Activated CD8-positive, alpha-beta memory T cell treated with anti-CD3 and anti-CD28 coated beads for 48 hours (primary cell): Measurements from ENCODE around the gene BASP1.
"Not testable (repeated sequence)": the region's sequence is repeated elsewhere in the genome, so short reads cannot be mapped to it uniquely, and the experiment has no call there.

Experiments
- DNase-seq, 3 experiments: peaks; one replicate each; pipeline ENCODE4 v3.0.0-alpha.2; 2020; ENCODE audit warnings: low read depth in 2 of 3, low spot score in 2 of 3

Gene BASP1

GRCh38 chr5:17252543-17252942 is 35.1 kb downstream of the BASP1 start:
- no peak for DNase-seq

DNA sequence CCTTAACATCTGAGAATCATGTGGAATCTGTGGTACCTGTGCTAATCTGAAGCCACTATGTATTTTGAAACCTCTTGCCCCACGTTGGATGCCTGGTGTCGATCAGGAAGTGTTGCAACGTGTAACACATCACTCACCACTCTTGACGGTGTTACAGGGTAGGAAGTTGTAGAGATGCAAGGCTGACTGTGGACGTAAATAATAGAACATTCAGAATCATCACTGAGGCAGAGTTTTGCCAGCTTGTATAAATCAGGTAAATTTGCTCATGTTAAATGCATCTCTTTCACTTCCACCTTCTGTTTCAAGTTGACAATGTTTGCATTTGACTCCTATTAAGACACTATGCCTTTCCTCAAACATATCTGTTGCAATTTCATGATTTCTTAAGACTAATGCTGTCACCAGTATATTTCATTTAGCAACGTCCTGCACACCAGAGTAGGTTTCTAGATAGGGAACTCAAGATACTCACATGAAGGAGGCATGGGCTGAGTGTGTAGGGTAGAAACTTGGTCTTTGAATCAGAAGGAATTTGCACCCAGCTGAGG is 38.1 kb downstream of the BASP1 start:
- DNase-seq: no peak

GRCh38 chr5:17256171-17256570 is 38.7 kb downstream of the BASP1 start:
- no peak for DNase-seq

DNA sequence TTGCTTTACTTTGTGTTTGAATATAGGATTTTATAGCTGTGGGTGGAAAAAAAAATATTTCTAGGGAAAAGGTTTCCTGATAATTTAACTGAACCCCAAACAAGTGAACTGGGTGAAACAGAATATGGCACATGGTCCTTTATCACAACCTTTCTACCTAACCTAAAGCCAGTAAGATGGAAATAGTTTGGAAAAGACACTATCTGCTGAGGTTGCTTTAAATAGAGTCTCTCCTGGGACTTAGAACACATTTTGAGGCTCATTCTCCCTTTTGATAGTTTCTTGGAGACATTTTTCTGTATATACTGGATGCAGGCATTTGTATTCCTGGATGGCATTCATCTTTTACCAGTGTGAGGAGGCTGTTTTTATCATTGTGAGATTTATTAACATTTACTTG is 39.4 kb downstream of the BASP1 start:
- DNase-seq: no peak

GRCh38 chr5:17257705-17258273 is 40.4 kb downstream of the BASP1 start:
- no peak for DNase-seq

DNA sequence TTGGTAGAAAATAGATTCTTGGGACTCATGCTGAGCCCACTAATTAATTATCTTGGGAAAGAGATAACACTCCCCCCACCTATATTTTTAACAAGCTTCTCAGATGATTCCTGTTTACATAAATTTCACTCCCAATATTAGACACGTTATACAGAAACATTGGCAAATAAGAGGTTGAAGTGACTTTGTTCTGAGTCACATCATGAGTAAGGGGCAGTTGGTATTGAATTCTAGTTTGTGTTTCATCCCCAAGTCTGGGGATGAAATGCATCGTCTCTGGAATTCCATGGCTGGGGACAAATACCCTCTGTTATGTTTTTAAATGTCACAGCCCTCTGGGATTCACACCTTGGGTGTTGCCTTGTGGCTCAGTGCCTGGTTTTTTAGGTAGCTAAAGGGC is 41.0 kb downstream of the BASP1 start:
- no peak for DNase-seq

- not testable (repeated sequence) for DNase-seq
Measured at GRCh38 chr5:17259012-17259411, 41.6 kb downstream of the BASP1 start.

DNA sequence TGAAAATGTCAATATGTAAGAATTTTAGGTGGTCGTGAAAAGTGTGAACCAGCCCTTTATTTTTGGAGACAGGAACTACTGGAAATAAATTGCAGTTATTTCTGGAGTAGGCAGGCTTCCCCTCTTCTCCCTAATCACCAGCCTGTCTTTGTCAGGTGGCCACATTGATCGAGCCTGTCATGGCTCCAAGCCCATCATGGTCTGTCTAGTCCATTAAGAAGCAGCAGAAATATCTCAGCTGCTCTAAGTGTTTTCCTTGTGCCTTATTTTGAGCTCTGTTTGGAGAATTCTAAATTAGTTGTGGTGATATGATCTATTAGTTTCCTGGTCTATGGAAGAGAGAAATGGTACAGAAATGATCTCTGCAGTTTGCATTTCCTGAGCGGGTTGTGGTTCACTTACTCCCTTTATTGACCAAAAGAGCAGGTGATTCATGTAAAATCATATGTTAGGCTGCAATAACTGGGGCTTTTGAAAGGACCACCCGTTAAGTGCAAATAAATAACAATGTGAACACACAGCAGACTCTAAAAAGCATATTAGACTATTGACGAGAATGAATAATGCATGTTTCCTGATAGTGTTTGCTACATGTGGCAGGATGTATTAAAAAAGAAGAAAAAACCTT is 42.3 kb downstream of the BASP1 start:
- DNase-seq: no peak

GRCh38 chr5:17260549-17260948 is 43.1 kb downstream of the BASP1 start:
- no peak for DNase-seq

- no peak for DNase-seq
Measured at GRCh38 chr5:17261075-17261474, 43.6 kb downstream of the BASP1 start.

GRCh38 chr5:17265041-17265440 is 47.6 kb downstream of the BASP1 start:
- no peak for DNase-seq

DNA sequence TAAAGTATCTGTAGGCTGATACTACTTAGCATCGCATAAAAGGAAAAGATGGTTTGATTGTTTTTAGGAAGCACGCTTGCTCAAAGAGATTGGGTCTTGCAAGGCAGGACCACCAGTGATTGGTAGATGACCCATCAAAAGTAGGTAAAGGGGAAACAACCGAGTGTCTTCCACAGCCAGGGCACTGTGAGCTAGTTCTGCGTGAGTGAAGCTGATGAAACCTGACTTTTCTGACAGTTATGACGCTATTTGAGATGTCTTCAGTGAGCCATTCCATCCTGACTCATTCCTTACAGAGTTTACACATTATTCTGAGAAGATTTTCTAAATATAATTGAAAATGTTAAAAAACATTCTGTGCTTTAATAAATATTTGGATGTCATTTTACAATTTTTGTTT is 49.7 kb downstream of the BASP1 start:
- DNase-seq: no peak

DNA sequence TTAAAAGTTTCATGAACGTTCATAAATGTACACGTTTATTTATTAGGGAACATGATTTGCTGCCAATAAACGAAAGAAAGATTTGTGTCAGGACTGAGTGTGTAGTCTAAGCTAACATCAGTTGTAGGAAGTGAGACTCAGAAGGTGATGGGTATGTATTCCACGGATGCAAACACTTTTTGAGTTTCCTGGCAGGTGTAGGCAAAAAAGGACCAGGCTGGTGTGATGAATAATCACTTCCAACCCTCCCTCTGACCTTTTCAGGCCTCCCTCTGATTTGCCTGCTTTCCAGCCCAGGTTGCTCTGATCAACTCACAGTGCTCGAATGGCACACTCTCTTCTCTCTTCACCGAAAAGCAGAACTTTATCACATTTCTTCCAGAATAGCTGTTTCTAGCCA is 51.8 kb downstream of the BASP1 start:
- no peak for DNase-seq

GRCh38 chr5:17272111-17272510 is 54.7 kb downstream of the BASP1 start:
- DNase-seq: no peak

- DNase-seq: no peak
Measured at GRCh38 chr5:17275289-17276158, 58.1 kb downstream of the BASP1 start.

GRCh38 chr5:17276445-17276844 is 59.0 kb downstream of the BASP1 start:
- no peak for DNase-seq

GRCh38 chr5:17277907-17278306 is 60.5 kb downstream of the BASP1 start:
- no peak for DNase-seq

DNA sequence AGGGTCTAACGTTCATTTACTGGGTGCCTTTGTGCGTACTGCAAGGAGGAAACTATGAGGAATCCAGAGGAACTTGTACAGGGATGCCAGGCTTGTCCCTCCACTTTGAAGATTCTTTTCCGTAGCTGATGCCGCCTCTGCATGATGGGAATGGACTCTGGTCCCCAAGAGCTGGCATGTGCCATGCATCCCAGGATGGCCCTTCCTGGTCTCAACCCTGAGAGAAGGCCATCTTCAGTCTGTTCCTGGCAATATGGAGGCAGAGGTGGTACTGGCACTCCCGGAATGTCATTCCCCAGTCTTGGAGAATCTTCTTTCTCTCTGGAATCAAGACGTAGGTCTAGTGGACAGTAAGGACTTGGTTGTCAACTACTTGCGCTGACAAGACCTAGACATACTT is 61.5 kb downstream of the BASP1 start:
- no peak for DNase-seq

DNA sequence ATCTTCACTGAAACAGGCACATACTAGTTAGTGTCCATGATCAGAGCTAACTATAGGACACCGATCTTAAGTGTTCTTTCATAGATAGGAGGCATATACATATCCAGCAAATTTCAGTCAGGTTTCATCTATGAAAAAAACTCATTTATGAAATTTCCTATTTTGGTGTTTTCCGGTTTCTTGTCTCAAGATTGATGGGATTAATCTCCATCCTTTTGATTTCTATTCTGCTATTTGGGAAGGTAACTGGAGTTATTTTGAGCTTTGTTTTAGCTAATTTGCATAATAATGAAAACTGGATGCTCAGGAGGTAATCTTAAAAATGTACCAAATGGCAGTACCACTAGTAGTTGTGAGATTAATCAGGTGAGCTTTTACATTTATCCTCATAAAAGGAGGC is 62.1 kb downstream of the BASP1 start:
- no peak for DNase-seq

DNA sequence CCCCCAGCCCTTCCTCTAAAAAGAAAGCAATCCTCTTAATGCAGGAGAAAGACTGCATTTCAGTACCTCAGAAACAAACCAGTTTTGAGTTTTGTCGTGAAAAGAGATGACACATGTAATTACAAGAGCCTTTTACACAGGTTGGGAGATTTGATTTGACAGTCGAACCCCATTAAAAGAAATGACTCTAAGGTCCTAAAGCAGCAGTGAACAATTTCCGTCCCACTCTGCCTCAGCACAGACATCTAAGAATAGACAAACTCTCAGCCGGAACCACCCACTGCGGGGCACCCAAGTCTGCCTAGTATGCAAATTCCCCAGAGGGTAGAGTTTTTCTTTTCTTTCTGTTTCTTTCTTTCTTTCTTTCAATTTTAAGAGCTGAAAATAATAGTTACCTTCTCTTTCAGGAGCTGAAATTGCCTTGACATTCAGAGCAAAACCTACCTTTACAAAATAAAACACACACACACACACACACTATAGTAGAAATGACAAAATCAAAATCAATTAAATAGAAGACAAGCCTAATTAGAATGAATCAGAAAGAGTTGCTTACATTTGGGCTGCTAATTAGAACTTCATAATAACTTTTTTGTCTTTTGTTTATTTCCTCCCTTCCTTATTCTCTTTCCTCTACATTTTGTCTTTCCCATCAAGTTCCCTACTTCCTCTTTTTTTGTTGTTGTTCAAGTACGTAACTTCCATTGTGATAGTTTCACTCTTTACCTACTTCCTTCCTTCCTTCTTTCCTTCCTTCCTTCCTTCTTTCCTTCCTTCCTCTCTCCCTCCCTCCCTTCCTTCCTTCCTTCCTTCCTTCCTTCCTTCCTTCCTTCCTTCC is 65.1 kb downstream of the BASP1 start:
- no peak for DNase-seq

DNA sequence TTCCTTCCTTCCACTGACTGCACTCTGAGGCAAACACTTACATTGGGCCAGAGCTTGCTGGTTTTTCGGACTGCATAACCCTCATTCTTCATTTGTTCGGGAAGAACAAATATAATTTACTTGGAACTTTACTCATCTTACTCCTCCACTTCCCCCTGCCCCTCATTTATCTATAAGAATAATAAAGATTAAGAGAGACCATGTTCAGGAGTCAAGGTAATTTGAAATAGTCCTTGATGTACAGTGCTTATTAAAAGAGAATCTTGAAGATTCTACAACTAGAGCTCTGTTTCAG is 65.6 kb downstream of the BASP1 start:
- no peak for DNase-seq
